Activated naive CD8-positive, alpha-beta T cell treated with anti-CD3 and anti-CD28 coated beads, Interleukin-2, amount 10 ng/mL, durations not matched to agents 7 days and 5 days (primary cell): Measurements from ENCODE around the gene BATF3. TPM values are rescaled to one million over a fixed set of nuclear protein-coding genes. Genes with fewer than 3 reads are reported as not detected.

Source experiments
- ATAC-seq: fragments of 150-1000 bp; cut with Tn5 transposase; one replicate; pipeline ENCODE4 v1.10.0; 2021; ENCODE audit warnings: low read depth, moderate library complexity
- POLR2A ChIA-PET: fragments of 350-600 bp; sonication (Branson Sonifier 250); formaldehyde crosslinking; loops from one replicate; lab custom pipeline; 2021; ENCODE audit warnings: antibody characterized with exemption; lab: Charles Lee
- DNase-seq: peaks from one replicate; pipeline ENCODE4 v3.0.0; 2021
- H3K27ac Mint-ChIP-seq: one replicate; pipeline ENCODE4 v1.8.0; 2022; ENCODE audit warnings: mild to moderate bottlenecking, mixed read lengths
- H3K27me3 Mint-ChIP-seq: one replicate; pipeline ENCODE4 v1.8.0; 2022; ENCODE audit warnings: mild to moderate bottlenecking, moderate library complexity, mixed read lengths
- H3K36me3 Mint-ChIP-seq: one replicate; pipeline ENCODE4 v1.8.0; 2021; ENCODE audit warnings: mild to moderate bottlenecking, mixed read lengths
- H3K4me1 Mint-ChIP-seq: one replicate; pipeline ENCODE4 v1.8.0; 2021; ENCODE audit warnings: mixed read lengths
- H3K4me3 Mint-ChIP-seq: one replicate; pipeline ENCODE4 v1.8.0; 2022; ENCODE audit warnings: mild to moderate bottlenecking, moderate library complexity, mixed read lengths
- H3K9me3 Mint-ChIP-seq: one replicate; pipeline ENCODE4 v1.8.0; 2021; ENCODE audit warnings: mixed read lengths
- total RNA-seq, 2 experiments: library from RNA; stranded (reverse); gene quantifications; one replicate each; pipeline ENCODE4 v1.2.3, GENCODE V29; 2021

Gene BATF3
- total RNA-seq, 2 experiments from 2014 or later, result 9.8 to 13.2 TPM

- Mint-ChIP-seq H3K27me3 (peaks cover 2% of the 10 kb centered on the region), H3K4me1 (peaks cover 35% of the 10 kb centered on the region), H3K27ac (peak overlapping the region; percentile 57), H3K36me3 (peaks cover 10% of the 10 kb centered on the region), H3K4me3 (peak overlapping the region; percentile 73), H3K9me3 (no peaks in the 10 kb centered on the region)
- POLR2A ChIA-PET, result interaction anchor here (1.8 kb wide), 1 partner anchor 91 kb away, joined by 5 read pairs; the partner anchor contains the start of genes NSL1 and TATDN3
- DNase-seq (peak; percentile 68), ATAC-seq (peak; percentile 37)
These were observed 717 bp upstream of the BATF3 start for GRCh38 chr1:212700223-212700891.

GRCh38 chr1:212699104-212699624 is 476 bp downstream of the BATF3 start:
- Mint-ChIP-seq H3K9me3 (no peaks in the 10 kb centered on the region), H3K27ac (peak overlapping the region; percentile 50), H3K4me1 (peaks cover 35% of the 10 kb centered on the region), H3K36me3 (peaks cover 14% of the 10 kb centered on the region), H3K4me3 (peak overlapping the region; percentile 82), H3K27me3 (peaks cover 2% of the 10 kb centered on the region)
- peak; percentile 75 for ATAC-seq
- DNase-seq, result peak; percentile 77
- POLR2A ChIA-PET, result interaction anchor here (1.1 to 1.3 kb wide), 2 partner anchors 10 to 45 kb away, joined by 3 to 4 read pairs; no protein-coding TSS in a partner anchor

GRCh38 chr1:212698467-212699103 is 1.1 kb downstream of the BATF3 start:
- Mint-ChIP-seq H3K4me3 (peak overlapping the region; percentile 81), H3K27ac (peak overlapping the region; percentile 67), H3K4me1 (peaks cover 35% of the 10 kb centered on the region), H3K9me3 (no peaks in the 10 kb centered on the region), H3K36me3 (peaks cover 16% of the 10 kb centered on the region), H3K27me3 (peaks cover 2% of the 10 kb centered on the region)
- ATAC-seq (peak; percentile 2), DNase-seq (no peak)
- POLR2A ChIA-PET, result interaction anchor here (1.1 to 1.3 kb wide), 2 partner anchors 9 to 45 kb away, joined by 3 to 4 read pairs; no protein-coding TSS in a partner anchor

DNA sequence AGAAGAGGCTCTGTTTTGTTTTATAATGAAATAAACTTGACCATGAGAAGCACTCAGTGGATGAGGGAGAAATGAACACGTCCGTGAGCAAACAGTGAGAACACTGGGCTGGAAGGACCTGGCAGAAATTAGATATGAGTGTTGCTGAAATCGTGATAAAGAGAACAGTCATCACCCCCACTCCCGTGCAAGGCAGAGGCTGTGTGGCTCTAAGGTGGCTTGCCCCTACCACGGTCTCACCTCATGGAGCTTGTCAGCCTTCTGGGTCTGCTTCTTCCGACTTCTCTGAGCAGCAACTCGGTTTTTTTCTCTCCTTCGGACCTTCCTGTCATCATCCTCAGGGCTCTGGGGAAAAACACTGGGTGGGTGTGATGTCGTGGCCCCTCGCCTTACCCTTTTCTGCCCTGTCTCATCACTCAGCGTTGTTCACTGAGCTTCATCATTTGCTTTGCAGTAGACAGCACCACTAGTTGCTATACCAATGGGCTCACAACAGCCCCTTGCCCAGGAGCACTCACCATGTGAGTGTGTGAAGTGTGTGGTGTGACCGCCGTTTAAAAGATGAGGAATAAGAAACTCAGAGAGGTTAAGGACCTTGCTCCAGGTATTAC is 2.8 kb downstream of the BATF3 start:
- Mint-ChIP-seq H3K9me3 (no peaks in the 10 kb centered on the region), H3K4me3 (no peak overlapping the region), H3K27ac (no peak overlapping the region), H3K27me3 (peaks cover 2% of the 10 kb centered on the region), H3K36me3 (peaks cover 18% of the 10 kb centered on the region), H3K4me1 (peaks cover 30% of the 10 kb centered on the region)
- POLR2A ChIA-PET, result interaction anchor here (0.6 kb wide), 1 partner anchor 215 kb away, joined by 3 read pairs; no protein-coding TSS in a partner anchor
- no peak for ATAC-seq
- DNase-seq, result no peak

- Mint-ChIP-seq H3K27ac (no peak overlapping the region), H3K9me3 (no peaks in the 10 kb centered on the region), H3K36me3 (peaks cover 20% of the 10 kb centered on the region), H3K4me1 (peaks cover 18% of the 10 kb centered on the region), H3K4me3 (no peak overlapping the region), H3K27me3 (no peaks in the 10 kb centered on the region)
- ATAC-seq (no peak), DNase-seq (no peak)
- POLR2A ChIA-PET, result interaction anchor here (1.5 kb wide), 1 partner anchor 84 kb away, joined by 3 read pairs; the partner anchor contains the start of gene ATF3
These were observed 6.6 kb downstream of the BATF3 start for GRCh38 chr1:212692774-212693644.

DNA sequence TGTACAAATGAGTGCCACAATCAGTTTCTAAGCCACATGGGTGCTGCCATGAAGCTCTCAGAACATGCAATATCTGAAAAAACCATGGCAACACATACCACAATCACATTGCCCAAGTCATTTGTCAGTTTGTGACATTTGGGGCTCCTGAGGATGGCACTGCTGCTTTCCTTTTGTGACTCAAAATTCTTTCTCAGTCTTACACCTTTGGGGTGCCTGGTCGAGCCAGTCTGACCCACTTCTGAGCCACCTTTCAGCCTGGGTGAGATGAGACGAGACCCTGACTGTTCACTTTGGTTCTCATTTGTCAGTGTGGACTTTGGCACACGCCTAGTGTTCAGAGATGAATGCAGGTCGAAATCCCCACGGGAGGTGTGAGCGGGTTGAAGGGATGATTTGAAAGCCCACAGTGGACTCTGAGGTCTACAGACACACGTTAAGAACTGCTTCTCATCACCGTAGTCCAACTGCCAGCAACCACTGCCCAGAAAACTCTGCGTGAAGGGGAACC is 8.0 kb downstream of the BATF3 start:
- H3K27ac Mint-ChIP-seq, result no peak overlapping the region
- no peak for DNase-seq
- no peak for ATAC-seq
- POLR2A ChIA-PET, result no interaction called here
- no peaks in the 10 kb centered on the region for H3K9me3 Mint-ChIP-seq
- no peak overlapping the region for H3K4me3 Mint-ChIP-seq
- peaks cover 16% of the 10 kb centered on the region for H3K4me1 Mint-ChIP-seq
- H3K27me3 Mint-ChIP-seq, result no peaks in the 10 kb centered on the region
- peaks cover 24% of the 10 kb centered on the region for H3K36me3 Mint-ChIP-seq

GRCh38 chr1:212690816-212691403 is 8.7 kb downstream of the BATF3 start:
- Mint-ChIP-seq H3K27ac (peak overlapping the region; percentile 31), H3K4me1 (peaks cover 15% of the 10 kb centered on the region), H3K36me3 (peaks cover 22% of the 10 kb centered on the region), H3K9me3 (no peaks in the 10 kb centered on the region), H3K27me3 (no peaks in the 10 kb centered on the region), H3K4me3 (no peak overlapping the region)
- POLR2A ChIA-PET, result no interaction called here
- DNase-seq (no peak), ATAC-seq (no peak)

DNA sequence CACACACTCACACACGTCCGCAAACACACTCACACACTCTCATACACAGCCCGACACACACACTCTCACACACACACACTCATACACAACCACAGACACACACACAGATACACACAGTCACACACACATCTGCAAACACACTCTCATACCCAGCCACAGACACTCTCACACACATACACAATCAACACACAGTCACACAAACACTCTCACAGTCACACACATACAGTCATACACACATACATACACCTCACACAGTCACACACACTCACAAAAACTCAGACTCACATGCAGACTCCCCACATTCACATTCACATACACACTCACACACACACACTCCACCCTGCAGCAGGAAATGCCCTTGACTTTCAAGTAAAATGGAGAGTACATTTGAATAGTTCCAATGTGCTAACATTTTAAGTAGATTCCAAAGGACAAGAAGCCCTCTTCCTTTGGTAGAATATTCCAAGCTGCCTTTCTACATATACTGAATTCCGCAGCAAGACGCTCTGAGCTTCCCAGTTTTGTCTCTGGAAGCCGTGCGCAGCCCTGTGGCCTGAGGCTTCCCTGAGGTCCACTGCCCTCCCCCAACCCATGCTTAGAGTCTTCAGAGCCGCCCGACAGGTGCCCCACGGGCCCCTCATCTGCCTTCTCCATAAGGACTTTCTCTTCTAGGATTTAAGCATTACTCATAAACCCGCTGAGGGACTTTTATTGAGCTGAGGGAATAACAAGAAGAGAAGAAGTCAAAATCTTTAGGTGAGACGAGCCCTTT is 9.7 kb downstream of the BATF3 start:
- ATAC-seq (no peak), DNase-seq (no peak)
- Mint-ChIP-seq H3K9me3 (no peaks in the 10 kb centered on the region), H3K36me3 (peaks cover 19% of the 10 kb centered on the region), H3K27ac (no peak overlapping the region), H3K4me1 (peaks cover 24% of the 10 kb centered on the region), H3K27me3 (no peaks in the 10 kb centered on the region), H3K4me3 (no peak overlapping the region)
- POLR2A ChIA-PET, result interaction anchor here (1.4 kb wide), 1 partner anchor 9 kb away, joined by 3 read pairs; no protein-coding TSS in a partner anchor

- POLR2A ChIA-PET, result interaction anchor here (1.4 kb wide), 1 partner anchor 9 kb away, joined by 3 read pairs; no protein-coding TSS in a partner anchor
- no peak for ATAC-seq
- peaks cover 28% of the 10 kb centered on the region for H3K4me1 Mint-ChIP-seq
These were observed 10.4 kb downstream of the BATF3 start for GRCh38 chr1:212689196-212689725.

DNA sequence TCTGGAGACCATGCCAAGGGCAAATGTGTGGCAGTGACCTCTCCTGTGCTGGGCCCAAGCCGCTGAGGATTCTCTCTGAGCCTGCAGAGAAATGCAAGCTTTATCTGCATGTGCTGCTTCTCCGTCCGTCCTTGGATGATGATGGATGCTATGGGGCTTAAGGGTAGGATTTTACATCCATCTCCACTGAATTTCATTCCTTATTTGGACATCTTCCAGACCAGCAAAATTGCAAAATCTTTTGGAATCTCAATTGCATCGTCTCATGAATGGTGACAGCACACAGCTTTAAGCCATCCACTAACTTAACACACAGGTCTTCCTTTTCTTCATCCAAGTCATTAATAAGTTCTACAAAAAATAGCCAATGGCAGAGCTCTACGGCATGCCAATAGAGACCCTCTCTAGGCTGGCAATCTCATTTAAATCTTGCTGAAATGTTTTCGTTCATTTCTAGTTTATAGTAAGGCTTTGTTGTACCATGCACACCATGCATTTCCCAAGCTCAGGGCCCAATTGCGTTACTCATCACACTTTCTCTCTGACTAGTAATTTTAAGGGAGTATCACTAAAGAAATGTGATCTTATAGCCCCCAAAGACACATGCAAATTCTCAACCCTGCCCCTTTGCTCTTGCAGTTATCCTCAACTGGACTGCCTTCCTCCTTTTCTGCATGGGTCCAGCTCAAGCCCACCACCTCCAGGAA is 11.1 kb downstream of the BATF3 start:
- POLR2A ChIA-PET, result interaction anchor here (1.4 kb wide), 1 partner anchor 10 kb away, joined by 3 read pairs; no protein-coding TSS in a partner anchor

More at GRCh38 chr1:212689196-212689725, 10.4 kb downstream of the BATF3 start:
- DNase-seq, result no peak
- Mint-ChIP-seq H3K4me3 (no peak overlapping the region), H3K27me3 (no peaks in the 10 kb centered on the region), H3K36me3 (peaks cover 16% of the 10 kb centered on the region), H3K9me3 (no peaks in the 10 kb centered on the region), H3K27ac (no peak overlapping the region)

DNA sequence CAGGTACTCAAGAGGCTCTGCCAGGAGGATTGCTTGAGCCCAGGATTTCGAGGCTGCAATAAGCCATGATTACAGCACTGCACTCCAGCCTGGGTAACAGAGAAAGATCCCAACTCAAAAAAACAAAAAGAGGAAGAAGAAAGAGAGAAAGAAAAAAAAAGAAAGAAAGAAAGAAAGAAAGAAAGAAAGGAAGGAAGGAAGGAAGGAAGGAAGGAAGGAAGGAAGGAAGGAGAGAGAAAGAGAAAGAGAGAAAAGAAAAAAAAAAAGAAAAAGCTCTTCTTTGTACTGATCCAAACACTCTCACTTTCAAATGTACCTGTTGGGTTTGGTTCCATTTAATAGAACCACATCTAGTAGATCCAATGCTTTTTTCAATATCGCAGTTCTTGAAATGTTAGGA is 11.8 kb downstream of the BATF3 start:
- H3K4me3 Mint-ChIP-seq, result no peak overlapping the region
- peaks cover 19% of the 10 kb centered on the region for H3K36me3 Mint-ChIP-seq
- H3K27ac Mint-ChIP-seq, result no peak overlapping the region
- no peaks in the 10 kb centered on the region for H3K9me3 Mint-ChIP-seq
- H3K27me3 Mint-ChIP-seq, result no peaks in the 10 kb centered on the region
- DNase-seq (no peak), ATAC-seq (no peak)
- POLR2A ChIA-PET, result no interaction called here
- peaks cover 43% of the 10 kb centered on the region for H3K4me1 Mint-ChIP-seq

More for the DNA sequence above, 11.1 kb downstream of the BATF3 start:
- H3K4me1 Mint-ChIP-seq, result peaks cover 36% of the 10 kb centered on the region
- H3K27me3 Mint-ChIP-seq, result no peaks in the 10 kb centered on the region
- DNase-seq (no peak), ATAC-seq (no peak)
- no peak overlapping the region for H3K4me3 Mint-ChIP-seq
- H3K9me3 Mint-ChIP-seq, result no peaks in the 10 kb centered on the region
- no peak overlapping the region for H3K27ac Mint-ChIP-seq
- H3K36me3 Mint-ChIP-seq, result peaks cover 19% of the 10 kb centered on the region
